Esophagus muscularis mucosa (tissue), 4 donors: ENCODE data around the gene MYCN. TPM values are rescaled to one million over a fixed set of nuclear protein-coding genes. Genes with fewer than 3 reads are reported as not detected.

Experiments
- DNase-seq: peaks from one replicate; pipeline ENCODE4 v3.0.0-alpha.2; 2017; ENCODE audit errors: extremely low spot score
- H3K27ac ChIP-seq, 4 donors: fragments of 200-600 bp; sonication (generic); replicated peaks in 1 of 4; 1 replicate in 3 of 4; 2 replicates in 1 of 4; pipeline ENCODE4 v1.5.1; 2016 to 2019; ENCODE audit warnings: mild to moderate bottlenecking in 1 of 4
- H3K27me3 ChIP-seq, 4 donors: fragments of 200-600 bp; sonication (generic); one replicate each; pipeline versions ENCODE4 v1.5.1 to v1.6.0; 2016 to 2019
- H3K36me3 ChIP-seq, 4 donors: fragments of 200-600 bp; sonication (generic); one replicate each; pipeline ENCODE4 v1.5.1; 2016 to 2019
- H3K4me1 ChIP-seq, 4 donors: fragments of 200-600 bp; sonication (generic); one replicate each; pipeline ENCODE4 v1.5.1; 2016 to 2019
- H3K4me3 ChIP-seq, 4 donors: fragments of 200-600 bp; sonication (generic); 1 replicate in 2 of 4; 2 replicates in 2 of 4; pipeline ENCODE4 v1.5.1; 2016 to 2019; ENCODE audit warnings: mild to moderate bottlenecking in 4 of 4, moderate library complexity in 1 of 4
- H3K9me3 ChIP-seq, 4 donors: fragments of 200-600 bp; sonication (generic); 1 replicate in 3 of 4; 2 replicates in 1 of 4; pipeline ENCODE4 v1.5.1; 2016 to 2019
- EP300 ChIP-seq: sonication (generic); formaldehyde crosslinking; IDR thresholded peaks from one replicate; pipeline ENCODE4 v1.6.1; 2017; ENCODE audit warnings: antibody characterized with exemption
- POLR2A ChIP-seq: fragments of 450-650 bp; IDR thresholded peaks from one replicate; pipeline ENCODE4 v1.6.1; 2017; ENCODE audit warnings: antibody characterized with exemption, moderate library complexity, mild to moderate bottlenecking, low read depth
- POLR2AphosphoS5 ChIP-seq, 2 donors: sonication (generic); formaldehyde crosslinking; IDR thresholded peaks; one replicate each; pipeline ENCODE4 v1.6.1; 2017; ENCODE audit warnings: antibody characterized with exemption in 2 of 2
- WGBS: methylation state at CpG from one replicate; pipeline ENCODE4 v1.1.5; 2018; 5-methylcytosine and 5-hydroxymethylcytosine counted together
- intact Hi-C: fragments of 100-400 bp; cut with DNase I; formaldehyde crosslinking; loops from one replicate; pipeline ENCODE4 v1.15.1; 2023
- total RNA-seq, 4 donors: library from RNA; depleted of rRNA; stranded (reverse); fragments of >200 nt; gene quantifications; one replicate each; pipeline versions ENCODE4 v1.1.0 to v1.2.1, GENCODE V29; 2016
- TF ChIP-seq, protein P1 (sequence below), 3 experiments: fragments of 200-600 bp in 2 of 3; fragments of 450-650 bp in 1 of 3; sonication (generic) in 2 of 3; IDR thresholded peaks; one replicate each; pipeline ENCODE4 v1.5.1; 2017 to 2019; ENCODE audit warnings: antibody characterized with exemption in 3 of 3, mild to moderate bottlenecking in 2 of 3, moderate library complexity in 1 of 3

MYCN gene
- total RNA-seq, 4 donors from 2014 or later = 0.83 to 1.2 (median 1.1) TPM

DNA sequence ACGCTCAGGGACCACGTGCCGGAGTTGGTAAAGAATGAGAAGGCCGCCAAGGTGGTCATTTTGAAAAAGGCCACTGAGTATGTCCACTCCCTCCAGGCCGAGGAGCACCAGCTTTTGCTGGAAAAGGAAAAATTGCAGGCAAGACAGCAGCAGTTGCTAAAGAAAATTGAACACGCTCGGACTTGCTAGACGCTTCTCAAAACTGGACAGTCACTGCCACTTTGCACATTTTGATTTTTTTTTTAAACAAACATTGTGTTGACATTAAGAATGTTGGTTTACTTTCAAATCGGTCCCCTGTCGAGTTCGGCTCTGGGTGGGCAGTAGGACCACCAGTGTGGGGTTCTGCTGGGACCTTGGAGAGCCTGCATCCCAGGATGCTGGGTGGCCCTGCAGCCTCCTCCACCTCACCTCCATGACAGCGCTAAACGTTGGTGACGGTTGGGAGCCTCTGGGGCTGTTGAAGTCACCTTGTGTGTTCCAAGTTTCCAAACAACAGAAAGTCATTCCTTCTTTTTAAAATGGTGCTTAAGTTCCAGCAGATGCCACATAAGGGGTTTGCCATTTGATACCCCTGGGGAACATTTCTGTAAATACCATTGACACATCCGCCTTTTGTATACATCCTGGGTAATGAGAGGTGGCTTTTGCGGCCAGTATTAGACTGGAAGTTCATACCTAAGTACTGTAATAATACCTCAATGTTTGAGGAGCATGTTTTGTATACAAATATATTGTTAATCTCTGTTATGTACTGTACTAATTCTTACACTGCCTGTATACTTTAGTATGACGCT, 5.8 kb downstream of the MYCN start:
- peaks cover 0 to 38% (median 13%) of the 10 kb centered on the region in 4 donors for H3K27me3 ChIP-seq
- H3K4me1 ChIP-seq = peaks cover 23 to 30% (median 26%) of the 10 kb centered on the region in 4 donors
- 85% methylated on average over 17 of the region's 17 CpGs for WGBS
- no peak overlapping the region for H3K27ac ChIP-seq
- DNase-seq = no peak
- no peaks in the 10 kb centered on the region for H3K9me3 ChIP-seq
- intact Hi-C loops = loop anchor here (10.0 kb wide), 1 partner anchor 339 kb away; no protein-coding TSS in a partner anchor
- TF ChIP-seq EP300 = no peak
- no peak for TF ChIP-seq POLR2AphosphoS5 (IDR thresholded peaks at IDR 0.05)
- TF ChIP-seq POLR2A = no peak
- TF ChIP-seq, protein P1, sequence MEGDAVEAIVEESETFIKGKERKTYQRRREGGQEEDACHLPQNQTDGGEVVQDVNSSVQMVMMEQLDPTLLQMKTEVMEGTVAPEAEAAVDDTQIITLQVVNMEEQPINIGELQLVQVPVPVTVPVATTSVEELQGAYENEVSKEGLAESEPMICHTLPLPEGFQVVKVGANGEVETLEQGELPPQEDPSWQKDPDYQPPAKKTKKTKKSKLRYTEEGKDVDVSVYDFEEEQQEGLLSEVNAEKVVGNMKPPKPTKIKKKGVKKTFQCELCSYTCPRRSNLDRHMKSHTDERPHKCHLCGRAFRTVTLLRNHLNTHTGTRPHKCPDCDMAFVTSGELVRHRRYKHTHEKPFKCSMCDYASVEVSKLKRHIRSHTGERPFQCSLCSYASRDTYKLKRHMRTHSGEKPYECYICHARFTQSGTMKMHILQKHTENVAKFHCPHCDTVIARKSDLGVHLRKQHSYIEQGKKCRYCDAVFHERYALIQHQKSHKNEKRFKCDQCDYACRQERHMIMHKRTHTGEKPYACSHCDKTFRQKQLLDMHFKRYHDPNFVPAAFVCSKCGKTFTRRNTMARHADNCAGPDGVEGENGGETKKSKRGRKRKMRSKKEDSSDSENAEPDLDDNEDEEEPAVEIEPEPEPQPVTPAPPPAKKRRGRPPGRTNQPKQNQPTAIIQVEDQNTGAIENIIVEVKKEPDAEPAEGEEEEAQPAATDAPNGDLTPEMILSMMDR (IDR thresholded peaks at IDR 0.05) = no peak
- no peaks in the 10 kb centered on the region for H3K36me3 ChIP-seq
- H3K4me3 ChIP-seq = no peak overlapping the region

DNA sequence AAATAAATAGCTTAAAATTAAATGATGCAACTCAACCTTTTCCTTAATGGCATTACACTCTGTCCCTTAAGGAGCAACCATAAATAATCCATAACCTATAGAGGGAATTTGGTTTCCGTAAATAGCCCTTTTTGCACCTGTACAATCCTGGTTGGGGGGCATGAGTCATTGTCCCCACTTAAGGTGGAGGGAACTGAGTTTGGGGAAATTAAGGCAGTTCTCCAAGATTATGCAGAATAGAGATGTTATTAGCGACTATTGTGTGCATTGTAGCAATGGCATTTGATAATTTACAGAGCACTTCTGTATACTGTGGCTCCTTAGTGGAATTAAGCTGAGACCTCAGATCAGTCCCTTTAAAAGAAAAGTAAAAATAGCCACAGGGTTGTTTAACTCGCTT, 6.6 kb downstream of the MYCN start:
- H3K4me1 ChIP-seq = peaks cover 14 to 21% (median 18%) of the 10 kb centered on the region in 4 donors
- intact Hi-C loops = loop anchor here (10.0 kb wide), 1 partner anchor 338 kb away; no protein-coding TSS in a partner anchor
- H3K27me3 ChIP-seq = peaks cover 0 to 29% (median 5%) of the 10 kb centered on the region in 4 donors
- H3K36me3 ChIP-seq = no peaks in the 10 kb centered on the region
- TF ChIP-seq, protein P1 (IDR thresholded peaks at IDR 0.05) = no peak
- TF ChIP-seq POLR2AphosphoS5 (IDR thresholded peaks at IDR 0.05) (no peak), EP300 (no peak), POLR2A (no peak)
- H3K9me3 ChIP-seq = no peaks in the 10 kb centered on the region
- DNase-seq = no peak
- 83% methylated on average over 3 of the region's 3 CpGs for WGBS
- H3K27ac ChIP-seq = no peak overlapping the region
- no peak overlapping the region for H3K4me3 ChIP-seq

DNA sequence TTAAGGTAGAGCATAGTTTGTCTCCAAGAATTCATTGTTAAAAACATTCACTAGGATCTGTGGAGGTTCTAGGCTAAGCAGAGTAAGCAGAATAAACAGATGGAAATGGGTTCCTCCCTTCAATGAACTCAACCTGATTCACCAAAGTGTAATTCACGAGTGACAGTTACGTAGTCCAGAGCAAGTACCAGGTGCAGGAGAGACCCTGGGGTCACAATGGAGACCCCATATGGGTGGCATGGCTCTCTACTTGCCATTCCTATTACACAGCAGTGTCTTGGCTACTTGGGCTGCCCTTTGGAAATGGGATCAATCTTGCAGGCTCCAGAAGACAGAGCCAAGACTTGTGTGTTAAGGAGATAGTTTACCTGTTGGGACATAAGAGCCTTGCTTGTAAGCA, 7.1 kb downstream of the MYCN start:
- Histone ChIP-seq H3K27me3 (peaks cover 0 to 26% (median 4%) of the 10 kb centered on the region in 4 donors), H3K4me1 (peaks cover 12 to 17% (median 14%) of the 10 kb centered on the region in 4 donors), H3K4me3 (no peak overlapping the region), H3K27ac (no peak overlapping the region), H3K9me3 (no peaks in the 10 kb centered on the region), H3K36me3 (no peaks in the 10 kb centered on the region)
- DNase-seq = no peak
- WGBS = 81% methylated on average over 2 of the region's 2 CpGs
- TF ChIP-seq, protein P1 (IDR thresholded peaks at IDR 0.05) = no peak
- TF ChIP-seq POLR2AphosphoS5 (IDR thresholded peaks at IDR 0.05) = no peak
- no peak for TF ChIP-seq EP300
- no peak for TF ChIP-seq POLR2A
- intact Hi-C loops = loop anchor here (10.0 kb wide), 1 partner anchor 337 kb away; no protein-coding TSS in a partner anchor

DNA sequence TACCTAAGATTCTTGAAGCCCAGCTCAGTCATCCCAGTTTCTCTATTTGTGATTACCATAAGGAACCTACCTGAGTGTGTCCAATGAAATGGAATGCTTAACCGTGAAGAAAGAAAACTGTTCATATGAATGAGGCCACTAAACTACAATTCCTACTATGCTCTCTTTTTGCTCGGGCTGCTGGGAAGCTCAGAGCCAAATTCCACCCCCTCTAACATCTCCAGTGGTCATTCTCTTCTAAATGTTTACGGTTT, 8.3 kb downstream of the MYCN start:
- H3K27ac ChIP-seq = no peak overlapping the region
- WGBS = 91% methylated on average over 3 of the region's 3 CpGs
- intact Hi-C loops = loop anchor here (10.0 kb wide), 1 partner anchor 336 kb away; no protein-coding TSS in a partner anchor

DNA sequence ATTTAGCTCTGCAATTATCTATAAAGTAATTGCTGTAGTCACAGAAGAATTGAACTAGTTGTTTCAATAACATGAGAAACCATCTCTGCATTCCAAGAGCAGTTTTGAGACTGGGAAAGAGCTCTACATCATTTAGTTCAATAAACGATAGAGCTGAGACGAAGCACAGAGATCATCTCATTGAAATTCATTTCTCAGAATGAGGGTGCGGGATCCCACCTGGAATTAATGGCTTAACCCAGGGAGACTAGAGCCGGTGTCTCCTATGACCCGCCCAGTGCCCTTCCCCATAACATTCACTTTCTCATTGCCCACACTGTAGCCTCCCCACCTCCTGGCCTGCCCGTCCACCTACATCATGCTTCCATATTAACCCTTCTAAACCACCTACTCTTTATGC, 8.8 kb downstream of the MYCN start:
- DNase-seq = no peak
- Histone ChIP-seq H3K4me1 (peaks cover 0 to under 1% (median 0%) of the 10 kb centered on the region in 4 donors), H3K27ac (no peak overlapping the region), H3K36me3 (no peaks in the 10 kb centered on the region), H3K4me3 (no peak overlapping the region), H3K9me3 (no peaks in the 10 kb centered on the region), H3K27me3 (peaks cover 0 to 11% (median 0%) of the 10 kb centered on the region in 4 donors)
- intact Hi-C loops = loop anchor here (10.0 kb wide), 1 partner anchor 336 kb away; no protein-coding TSS in a partner anchor
- WGBS = 92% methylated on average over 6 of the region's 6 CpGs
- TF ChIP-seq, protein P1 (IDR thresholded peaks at IDR 0.05) = no peak
- TF ChIP-seq POLR2A (no peak), POLR2AphosphoS5 (IDR thresholded peaks at IDR 0.05) (no peak), EP300 (no peak)

More for the DNA sequence above, 8.3 kb downstream of the MYCN start:
- H3K27me3 ChIP-seq = peaks cover 0 to 14% (median 0%) of the 10 kb centered on the region in 4 donors
- H3K4me3 ChIP-seq = no peak overlapping the region
- TF ChIP-seq POLR2A (no peak), POLR2AphosphoS5 (IDR thresholded peaks at IDR 0.05) (no peak)
- H3K36me3 ChIP-seq = no peaks in the 10 kb centered on the region
- no peaks in the 10 kb centered on the region for H3K9me3 ChIP-seq
- peaks cover under 1 to 6% (median 3%) of the 10 kb centered on the region in 4 donors for H3K4me1 ChIP-seq
- no peak for DNase-seq
